Glutamatergic neuron (in vitro differentiated cells): ENCODE measurements around the gene SPAG5. TPM values are rescaled to one million over a fixed set of nuclear protein-coding genes. Genes with fewer than 3 reads are reported as not detected.

Source experiments
- DNase-seq: peaks from one replicate; pipeline ENCODE4 v3.0.0; 2022
- H3K27ac Mint-ChIP-seq: one replicate; pipeline ENCODE4 v1.8.0; 2020; ENCODE audit warnings: mild to moderate bottlenecking, mixed read lengths, inconsistent platforms; ENCODE audit not compliant: unreplicated experiment
- H3K27me3 Mint-ChIP-seq: one replicate; pipeline ENCODE4 v1.8.0; 2020; ENCODE audit warnings: mild to moderate bottlenecking, moderate library complexity, mixed read lengths, inconsistent platforms; ENCODE audit not compliant: unreplicated experiment
- H3K36me3 Mint-ChIP-seq: one replicate; pipeline ENCODE4 v1.8.0; 2020; ENCODE audit warnings: mild to moderate bottlenecking, mixed read lengths, inconsistent platforms; ENCODE audit not compliant: unreplicated experiment
- H3K4me1 Mint-ChIP-seq: one replicate; pipeline ENCODE4 v1.8.0; 2020; ENCODE audit warnings: mild to moderate bottlenecking, low read depth, mixed read lengths, inconsistent platforms; ENCODE audit not compliant: unreplicated experiment
- H3K4me3 Mint-ChIP-seq: one replicate; pipeline ENCODE4 v1.8.0; 2020; ENCODE audit warnings: mild to moderate bottlenecking, mixed read lengths, inconsistent platforms; ENCODE audit not compliant: unreplicated experiment
- H3K9me3 Mint-ChIP-seq: one replicate; pipeline ENCODE4 v1.8.0; 2020; ENCODE audit warnings: mild to moderate bottlenecking, moderate library complexity, mixed read lengths, inconsistent platforms; ENCODE audit not compliant: unreplicated experiment
- total RNA-seq: library from RNA; stranded (reverse); fragmentation: NEBNext Ultra II Directional; extraction: Animal tissue kit (Norgen Biotek cat#: 25700); gene quantifications from one replicate; pipeline ENCODE4 v1.2.1, GENCODE V29; 2021; ENCODE audit not compliant: unreplicated experiment
- TF ChIP-seq, protein P1 (sequence below): fragments of 200-600 bp; sonication (generic); IDR thresholded peaks from one replicate; pipeline ENCODE4 v1.5.0; 2021; ENCODE audit not compliant: partially characterized antibody, unreplicated experiment

Gene SPAG5
- total RNA-seq, 1 donor from 2014 or later: 31.5 TPM

DNA sequence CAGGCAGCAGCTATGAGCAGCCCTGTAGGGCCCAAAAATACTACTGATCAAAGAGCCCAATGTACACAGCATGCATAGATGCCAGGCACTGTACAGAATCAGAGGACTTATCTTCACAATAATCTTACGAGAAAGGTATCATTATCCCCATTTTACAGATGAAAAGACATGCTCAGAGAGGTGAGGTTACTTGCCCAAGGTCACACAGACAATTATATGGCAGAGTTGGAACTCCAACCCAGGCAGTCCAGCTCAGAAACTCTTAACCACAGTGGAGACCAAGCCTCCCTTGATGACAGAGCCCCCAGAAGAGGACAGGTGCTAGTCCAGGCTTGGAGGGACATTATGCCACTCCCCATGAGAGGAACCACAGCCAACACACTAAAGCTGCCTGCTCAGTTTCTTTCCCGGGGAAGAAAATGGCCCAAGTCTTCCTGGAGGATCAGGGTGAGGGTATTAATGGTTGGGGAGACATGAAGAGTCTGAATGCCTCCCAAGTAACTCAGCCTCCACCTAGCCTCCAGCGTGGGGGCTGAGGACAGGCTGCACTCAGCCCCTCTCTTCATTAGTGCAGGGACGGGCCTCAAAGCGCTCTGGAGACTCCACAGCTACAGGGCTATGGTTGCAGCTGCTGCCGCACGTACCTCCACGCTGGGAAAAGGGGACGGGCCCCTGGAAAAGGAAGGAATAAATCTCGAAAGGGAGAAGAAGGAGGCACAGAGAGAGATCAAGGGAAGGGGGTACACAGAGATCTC is 47.2 kb downstream of the SPAG5 start:
- Mint-ChIP-seq H3K4me1 (peaks cover 14% of the 10 kb centered on the region), H3K36me3 (no peaks in the 10 kb centered on the region), H3K27me3 (peaks cover 11% of the 10 kb centered on the region), H3K27ac (peak overlapping the region; percentile 87), H3K4me3 (peak overlapping the region; percentile 94), H3K9me3 (peaks cover 6% of the 10 kb centered on the region)
- DNase-seq: peak; percentile 39
- TF ChIP-seq, protein P1, sequence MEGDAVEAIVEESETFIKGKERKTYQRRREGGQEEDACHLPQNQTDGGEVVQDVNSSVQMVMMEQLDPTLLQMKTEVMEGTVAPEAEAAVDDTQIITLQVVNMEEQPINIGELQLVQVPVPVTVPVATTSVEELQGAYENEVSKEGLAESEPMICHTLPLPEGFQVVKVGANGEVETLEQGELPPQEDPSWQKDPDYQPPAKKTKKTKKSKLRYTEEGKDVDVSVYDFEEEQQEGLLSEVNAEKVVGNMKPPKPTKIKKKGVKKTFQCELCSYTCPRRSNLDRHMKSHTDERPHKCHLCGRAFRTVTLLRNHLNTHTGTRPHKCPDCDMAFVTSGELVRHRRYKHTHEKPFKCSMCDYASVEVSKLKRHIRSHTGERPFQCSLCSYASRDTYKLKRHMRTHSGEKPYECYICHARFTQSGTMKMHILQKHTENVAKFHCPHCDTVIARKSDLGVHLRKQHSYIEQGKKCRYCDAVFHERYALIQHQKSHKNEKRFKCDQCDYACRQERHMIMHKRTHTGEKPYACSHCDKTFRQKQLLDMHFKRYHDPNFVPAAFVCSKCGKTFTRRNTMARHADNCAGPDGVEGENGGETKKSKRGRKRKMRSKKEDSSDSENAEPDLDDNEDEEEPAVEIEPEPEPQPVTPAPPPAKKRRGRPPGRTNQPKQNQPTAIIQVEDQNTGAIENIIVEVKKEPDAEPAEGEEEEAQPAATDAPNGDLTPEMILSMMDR: no peak

DNA sequence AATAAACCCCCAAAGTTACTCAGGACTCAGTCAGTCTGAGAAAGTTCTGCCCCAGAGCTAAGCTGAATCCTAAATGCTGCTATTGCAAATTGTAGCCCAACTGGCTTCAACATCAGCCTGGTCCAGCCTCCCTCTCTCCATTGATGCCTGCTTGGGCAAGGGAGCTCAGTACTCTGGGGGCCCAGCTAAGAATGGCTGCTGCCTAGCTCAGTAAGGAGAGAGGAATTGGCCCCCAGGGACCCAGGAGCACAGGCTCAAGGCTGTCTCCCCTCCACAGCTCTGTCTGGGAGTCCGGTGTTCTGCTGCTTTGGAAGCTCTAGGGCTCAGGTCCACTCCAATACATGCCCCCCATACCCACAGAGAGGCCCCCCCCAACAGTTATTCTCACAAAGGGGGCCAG is 48.0 kb downstream of the SPAG5 start:
- H3K27ac Mint-ChIP-seq: no peak overlapping the region
- DNase-seq: no peak
- H3K4me3 Mint-ChIP-seq: peak overlapping the region; percentile 94
- H3K27me3 Mint-ChIP-seq: peaks cover 11% of the 10 kb centered on the region
- TF ChIP-seq, protein P1: no peak
- peaks cover 14% of the 10 kb centered on the region for H3K4me1 Mint-ChIP-seq
- H3K9me3 Mint-ChIP-seq: peaks cover 6% of the 10 kb centered on the region
- H3K36me3 Mint-ChIP-seq: no peaks in the 10 kb centered on the region

DNA sequence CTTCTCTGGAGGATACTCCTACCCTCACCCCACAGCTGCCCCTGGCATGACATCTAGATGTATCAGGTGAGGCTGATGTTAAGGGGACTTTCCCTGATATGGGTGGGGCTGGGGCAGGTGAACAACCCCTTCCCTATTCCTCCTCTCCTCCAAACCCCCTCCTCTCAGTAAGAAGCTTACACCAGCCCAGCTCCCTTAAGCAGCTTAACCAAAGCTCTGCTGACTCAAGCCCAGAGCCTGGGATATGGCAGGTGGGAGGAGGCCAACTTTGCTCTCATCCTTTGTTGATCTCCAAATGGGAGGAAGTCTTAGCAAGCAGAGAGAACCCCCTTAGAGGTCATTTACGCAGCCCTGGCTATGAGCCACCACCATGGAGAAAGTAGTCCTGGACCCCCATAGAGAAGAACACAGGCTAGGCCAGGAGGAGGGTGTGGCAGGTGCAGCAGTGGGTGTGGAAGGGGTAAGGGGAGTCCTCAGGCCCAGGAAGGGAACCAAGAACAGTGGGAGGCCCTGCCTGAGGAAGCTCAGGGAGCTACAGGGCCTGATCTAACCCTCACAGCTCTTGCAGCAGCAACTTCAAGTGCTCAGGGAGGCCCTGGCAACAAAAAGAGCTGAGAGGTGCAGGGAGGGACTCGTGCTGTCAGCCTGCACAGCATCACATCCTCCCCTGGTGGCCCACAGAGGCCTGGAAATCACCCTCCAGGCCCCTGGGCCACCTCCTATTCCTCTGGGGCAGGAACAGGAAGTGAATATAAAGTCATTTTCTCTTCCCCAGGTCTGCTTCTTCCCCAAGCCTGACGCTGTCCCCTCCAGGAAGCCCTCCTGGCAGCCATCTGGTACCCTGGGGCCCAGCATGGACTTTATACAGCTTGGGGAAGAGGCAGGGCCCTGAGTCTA is 49.3 kb downstream of the SPAG5 start:
- H3K4me3 Mint-ChIP-seq: no peak overlapping the region
- no peaks in the 10 kb centered on the region for H3K36me3 Mint-ChIP-seq
- peaks cover 13% of the 10 kb centered on the region for H3K27me3 Mint-ChIP-seq
- TF ChIP-seq, protein P1: no peak
- H3K27ac Mint-ChIP-seq: no peak overlapping the region
- DNase-seq: no peak
- peaks cover 6% of the 10 kb centered on the region for H3K9me3 Mint-ChIP-seq
- peaks cover 16% of the 10 kb centered on the region for H3K4me1 Mint-ChIP-seq

DNA sequence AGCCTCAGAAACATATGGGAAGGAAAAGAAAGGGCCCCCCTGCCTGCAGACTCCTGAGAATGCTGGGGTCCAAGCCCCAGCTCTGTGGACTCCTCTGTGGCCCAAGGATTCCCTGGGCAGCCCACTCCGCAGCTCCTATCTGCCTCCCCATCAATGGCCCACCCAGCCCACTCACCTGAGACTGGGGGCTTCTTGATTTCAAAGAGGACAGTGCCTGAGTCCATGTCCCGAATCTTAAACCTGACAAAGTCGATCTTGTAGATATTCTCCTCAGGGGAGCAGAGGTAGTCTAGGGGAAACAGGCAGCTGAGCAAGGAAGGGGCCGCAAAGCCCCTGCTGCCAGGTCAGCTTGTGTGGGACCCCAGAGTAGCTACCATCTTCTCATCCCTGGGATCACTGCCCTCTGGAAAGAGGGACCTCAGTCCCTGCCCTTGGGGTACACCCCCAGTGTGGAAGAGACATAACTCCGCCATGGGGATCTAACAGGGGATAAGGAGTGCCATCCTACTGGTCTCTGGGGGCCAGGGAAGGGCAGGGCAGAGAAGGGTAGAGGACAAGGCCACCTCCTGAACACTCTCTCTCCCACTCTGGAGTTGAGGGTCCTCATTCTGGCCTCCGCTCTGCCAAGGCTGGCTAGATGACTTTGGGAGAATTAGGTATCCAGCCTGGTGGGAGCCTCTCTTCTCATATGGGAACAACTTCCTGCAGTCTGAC is 50.3 kb downstream of the SPAG5 start:
- DNase-seq: no peak
- TF ChIP-seq, protein P1: peak; percentile 51
- no peak overlapping the region for H3K27ac Mint-ChIP-seq
- peaks cover 3% of the 10 kb centered on the region for H3K9me3 Mint-ChIP-seq
- H3K27me3 Mint-ChIP-seq: peaks cover 13% of the 10 kb centered on the region
- no peaks in the 10 kb centered on the region for H3K36me3 Mint-ChIP-seq
- H3K4me1 Mint-ChIP-seq: peaks cover 16% of the 10 kb centered on the region
- no peak overlapping the region for H3K4me3 Mint-ChIP-seq
